ENCODE data around the gene HSD11B1L. TPM values are rescaled to one million over a fixed set of nuclear protein-coding genes. Genes with fewer than 3 reads are reported as not detected.

Gene HSD11B1L
- 12.4 and 13.1 TPM in 2 replicates for total RNA-seq

DNA sequence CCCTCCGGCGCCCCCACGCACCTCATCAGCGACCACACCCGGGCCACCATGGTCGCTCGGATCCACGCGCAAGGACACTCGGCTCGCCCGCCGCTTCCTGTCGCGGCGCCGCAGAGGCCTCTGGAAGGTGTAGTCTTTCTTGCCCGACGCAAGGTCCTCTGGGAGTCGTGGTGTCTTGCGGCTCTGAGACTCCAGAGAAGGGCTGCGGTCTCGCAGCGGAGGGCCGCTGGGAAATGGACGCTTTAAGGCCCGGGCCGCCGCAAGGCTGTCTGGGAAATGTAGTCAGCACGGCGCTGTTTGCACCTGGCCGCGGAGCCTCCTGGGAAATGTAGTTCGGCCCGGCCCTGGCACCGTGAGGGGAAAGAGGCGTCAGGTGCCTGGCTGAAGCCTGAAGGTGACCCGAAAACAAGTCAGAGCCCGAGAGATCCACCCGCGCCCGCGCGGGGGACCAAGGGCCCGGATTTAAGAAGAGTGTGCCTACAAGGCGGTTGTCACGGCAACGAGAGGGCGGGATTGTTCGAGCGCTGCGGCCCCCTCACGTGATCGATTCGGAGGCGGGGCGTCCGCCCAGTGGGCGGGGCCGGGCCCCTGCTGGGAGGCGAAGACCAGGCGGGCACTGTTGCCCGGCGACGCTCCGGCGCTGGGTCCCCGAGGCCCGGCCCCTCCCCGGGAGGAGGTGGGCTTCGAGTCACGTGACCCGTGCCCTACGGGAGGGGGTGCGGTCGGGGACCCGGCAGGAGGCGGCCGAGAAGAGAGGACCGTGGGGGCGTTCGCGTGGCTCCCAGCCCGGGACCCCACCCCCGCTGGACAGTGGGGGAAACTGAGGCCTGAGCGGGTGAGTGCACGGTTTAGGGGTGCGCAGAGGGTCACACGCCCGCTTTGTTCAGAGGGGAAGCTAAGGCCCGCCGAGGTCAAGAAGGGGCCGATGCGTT is at the start of gene HSD11B1L, which contains the start of gene MICOS13:
HSD11B1L (plus strand) TSS at position 591 of the 932 bp plus-strand sequence. CDS start 3,806 bp downstream, outside the sequence.
MICOS13 (minus strand) TSS at position 80 of the 932 bp plus-strand sequence; CDS start at position 50, 30 bp downstream.

GRCh38 chr19:5690125-5690954 is 9.5 kb downstream of the HSD11B1L start, which contains the start of gene RPL36:
RPL36 (plus strand) TSS chr19:5690295; CDS start chr19:5690508, 213 bp downstream.

GRCh38 chr19:5719961-5720790 is 39.3 kb downstream of the HSD11B1L start, which contains the start of the genes CATSPERD and LONP1:
CATSPERD (plus strand) TSS chr19:5720637; CDS start chr19:5720738, 101 bp downstream.
LONP1 (minus strand) TSS chr19:5720146; CDS start chr19:5720132, 14 bp downstream.

Other genes with a start within 250 kb of the HSD11B1L start
- not detected in 2 replicates for gene ZNRF4, start 225.6 kb upstream of the HSD11B1L start, total RNA-seq
- under 0.01 TPM in 1 of 2 replicates, not detected in the other for gene TINCR, start 113.1 kb upstream of the HSD11B1L start, total RNA-seq
- 9.2 and 11.9 TPM in 2 replicates for gene SAFB2, start 58.3 kb upstream of the HSD11B1L start, total RNA-seq
- gene SAFB, start 57.9 kb upstream of the HSD11B1L start, total RNA-seq = 29.4 and 41.8 TPM in 2 replicates
- 93.1 and 93.7 TPM in 2 replicates for gene MICOS13, start 511 bp upstream of the HSD11B1L start, total RNA-seq
- gene RPL36, start 9.3 kb downstream of the HSD11B1L start, total RNA-seq = 1,608 and 1,657 TPM in 2 replicates
- 98.4 and 109 TPM in 2 replicates for gene LONP1, start 39.1 kb downstream of the HSD11B1L start, total RNA-seq
- not detected in 2 replicates for gene CATSPERD, start 39.6 kb downstream of the HSD11B1L start, total RNA-seq
- 0.59 TPM in 1 of 2 replicates, not detected in the other for gene PRR22, start 103.7 kb downstream of the HSD11B1L start, total RNA-seq
- gene DUS3L, start 110.1 kb downstream of the HSD11B1L start, total RNA-seq = 24.4 and 24.5 TPM in 2 replicates
- gene NRTN, start 124.0 kb downstream of the HSD11B1L start, total RNA-seq = 0.15 TPM in 1 of 2 replicates, not detected in the other
- not detected in 2 replicates for gene FUT6, start 158.7 kb downstream of the HSD11B1L start, total RNA-seq
- gene FUT3, start 170.4 kb downstream of the HSD11B1L start, total RNA-seq = under 0.01 TPM in 1 of 2 replicates, not detected in the other
- not detected in 2 replicates for gene FUT5, start 189.5 kb downstream of the HSD11B1L start, total RNA-seq
- gene NDUFA11, start 222.8 kb downstream of the HSD11B1L start, total RNA-seq = 444 and 470 TPM in 2 replicates
- gene VMAC, start 223.8 kb downstream of the HSD11B1L start, total RNA-seq = 2.1 and 3.2 TPM in 2 replicates
- 4.4 and 5.4 TPM in 2 replicates for gene CAPS, start 233.2 kb downstream of the HSD11B1L start, total RNA-seq

Measured in bronchus fibroblast of lung (primary cell).